Fibroblast of pulmonary artery (primary cell): ENCODE data around the gene ACOXL.

ENCODE experiments used
- DNase-seq: peaks from one replicate; pipeline ENCODE4 v3.0.0-alpha.2; 2010; ENCODE audit warnings: low read depth
- H3K4me3 ChIP-seq: replicated peaks from 2 replicates; pipeline ENCODE4 v1.5.1; 2011; ENCODE audit warnings: low read depth, mild to moderate bottlenecking, control low read depth, low read length, moderate library complexity
- CTCF ChIP-seq: IDR thresholded peaks from 2 replicates; pipeline ENCODE4 v1.5.1; 2011; ENCODE audit warnings: mild to moderate bottlenecking, control low read depth, low read length, inconsistent platforms; ENCODE audit errors: missing control alignments

The ACOXL gene

DNA sequence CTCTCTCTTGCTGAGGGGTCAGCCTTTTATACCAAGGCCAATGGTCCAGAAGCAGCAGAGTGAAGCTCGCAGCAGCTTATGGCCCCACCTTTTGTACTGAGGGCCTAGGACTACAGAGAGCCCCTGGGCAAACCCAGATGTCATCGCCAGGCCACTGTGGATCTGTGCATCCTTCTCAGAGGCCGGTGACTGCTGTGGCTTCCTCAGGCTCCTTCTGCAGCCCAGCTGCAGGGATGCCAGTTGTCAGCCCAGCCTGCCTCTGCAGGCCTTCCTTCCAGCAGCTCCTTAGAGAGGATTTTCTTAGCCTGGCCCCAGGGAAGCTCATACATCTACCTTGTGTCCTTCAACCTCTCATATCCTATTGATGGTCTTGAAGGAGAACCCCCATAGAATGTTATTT is 6.5 kb upstream of the ACOXL start:
- no peak for DNase-seq
- H3K4me3 ChIP-seq, result no peak overlapping the region
- no peak for TF ChIP-seq CTCF

DNA sequence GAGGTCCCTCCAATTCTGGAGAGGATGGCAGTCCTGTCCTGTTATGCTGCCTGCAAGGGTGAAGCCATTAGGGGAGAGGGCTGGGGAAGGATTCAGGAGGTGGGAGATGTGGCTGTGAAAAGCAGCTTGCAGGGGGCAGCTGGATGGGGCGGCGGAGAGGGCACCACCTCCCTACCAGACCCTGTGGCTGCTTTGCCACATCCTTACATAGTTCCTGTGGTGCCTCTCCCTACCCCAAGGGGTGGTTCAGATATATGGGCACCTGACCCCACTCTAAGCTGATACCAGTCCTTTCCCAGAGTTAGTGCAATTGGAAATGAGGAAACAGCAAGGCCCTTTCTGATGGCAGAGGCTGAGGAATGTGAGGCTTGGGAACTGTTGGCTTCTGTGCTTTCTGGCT is 6.1 kb upstream of the ACOXL start:
- no peak for TF ChIP-seq CTCF
- no peak overlapping the region for H3K4me3 ChIP-seq
- no peak for DNase-seq

- no peak for TF ChIP-seq CTCF
- H3K4me3 ChIP-seq, result no peak overlapping the region
- no peak for DNase-seq
Observed at GRCh38 chr2:110727923-110728322, 4.5 kb upstream of the ACOXL start.

DNA sequence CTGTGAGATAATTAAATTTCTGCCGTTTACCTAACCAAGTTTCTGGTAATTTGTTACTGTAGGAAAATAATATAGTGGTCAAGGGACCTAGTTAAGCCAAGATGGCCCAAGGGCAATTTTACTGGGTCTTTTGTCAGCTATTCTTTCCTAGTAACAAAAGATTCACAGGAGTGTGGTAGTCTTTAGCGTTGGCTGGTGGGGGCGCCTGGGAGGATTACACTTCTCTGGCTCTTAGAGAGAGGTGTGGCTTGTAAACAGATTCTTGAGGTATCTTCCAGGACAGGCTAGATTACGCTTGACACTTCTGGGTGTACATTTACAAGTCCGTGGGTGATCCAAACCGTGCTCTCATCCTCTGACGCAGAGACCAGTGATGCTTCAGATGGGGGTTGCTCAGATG is 3.3 kb upstream of the ACOXL start:
- no peak for DNase-seq
- H3K4me3 ChIP-seq, result no peak overlapping the region
- TF ChIP-seq CTCF, result no peak

DNA sequence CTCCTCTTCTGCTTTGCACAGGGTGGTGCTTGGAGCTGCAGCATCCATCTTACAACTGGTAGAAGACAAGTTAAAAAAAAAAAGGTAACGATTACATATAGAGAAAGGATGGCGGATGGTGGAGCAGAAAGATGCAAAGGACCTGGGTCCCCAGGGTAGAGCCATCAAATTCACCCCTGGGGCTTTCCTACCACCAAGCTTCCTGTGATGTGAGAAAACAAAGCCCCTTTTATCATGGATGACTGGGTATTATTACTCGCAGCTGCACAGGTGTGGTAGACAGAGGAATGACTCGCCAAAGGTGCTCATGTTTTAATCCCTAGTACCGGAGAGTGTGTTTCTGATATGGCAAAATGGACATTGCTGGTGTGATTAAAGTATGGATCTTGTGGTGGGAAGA is 1.3 kb upstream of the ACOXL start:
- TF ChIP-seq CTCF, result no peak
- no peak for DNase-seq
- H3K4me3 ChIP-seq, result no peak overlapping the region

DNA sequence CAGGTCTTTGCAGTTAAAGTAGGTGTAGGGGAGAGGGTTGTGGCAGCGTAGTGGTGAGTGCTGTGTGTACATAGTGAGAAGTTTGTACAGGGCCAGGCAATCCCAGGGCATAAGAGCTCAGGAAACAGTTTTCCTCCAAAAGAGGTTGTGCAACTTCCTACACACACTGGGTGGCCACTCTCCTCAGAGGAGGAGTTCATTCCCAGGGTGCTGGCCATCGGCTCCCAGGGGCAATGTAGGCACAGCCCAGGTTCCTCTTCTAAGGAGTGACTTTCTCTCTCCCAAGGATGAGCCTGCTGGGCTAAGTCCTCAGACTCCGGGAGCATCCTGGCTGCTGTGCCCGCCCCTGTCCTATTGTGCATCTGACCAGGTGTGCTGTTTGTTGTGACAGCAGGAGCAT is 3.0 kb downstream of the ACOXL start:
- H3K4me3 ChIP-seq, result no peak overlapping the region
- no peak for TF ChIP-seq CTCF
- peak; percentile 22 for DNase-seq

- no peak for TF ChIP-seq CTCF
- no peak for DNase-seq
Observed at GRCh38 chr2:110737783-110738182, 5.4 kb downstream of the ACOXL start.

More at GRCh38 chr2:110737783-110738182, 5.4 kb downstream of the ACOXL start:
- no peak overlapping the region for H3K4me3 ChIP-seq
